Body of pancreas (tissue), 4 donors: ENCODE measurements around the gene PDE1C.

Source experiments
- CTCF ChIP-seq, 7 experiments: fragments of 450-650 bp in 4 of 7; fragments of 200-600 bp in 3 of 7; sonication (generic) in 3 of 7; IDR thresholded peaks; one replicate each; pipeline ENCODE4 v1.5.1; 2016 to 2019; ENCODE audit warnings: antibody characterized with exemption in 7 of 7
- POLR2A ChIP-seq, 3 donors: fragments of 450-650 bp; IDR thresholded peaks; one replicate each; pipeline ENCODE4 v1.6.1; 2016; ENCODE audit warnings: antibody characterized with exemption in 3 of 3, mild to moderate bottlenecking in 2 of 3

GRCh38 chr7:31783221-31783620 is 287.0 kb downstream of the PDE1C start:
- TF ChIP-seq CTCF (IDR thresholded peaks at IDR 0.05) (no peak), POLR2A (IDR thresholded peaks at IDR 0.05) (no peak)
